Measurements from ENCODE around the gene HLA-DMB.

Gene HLA-DMB

GRCh38 chr6:32920715-32921114 is 20.1 kb downstream of the HLA-DMB start:
- TF ChIP-seq, protein P1, sequence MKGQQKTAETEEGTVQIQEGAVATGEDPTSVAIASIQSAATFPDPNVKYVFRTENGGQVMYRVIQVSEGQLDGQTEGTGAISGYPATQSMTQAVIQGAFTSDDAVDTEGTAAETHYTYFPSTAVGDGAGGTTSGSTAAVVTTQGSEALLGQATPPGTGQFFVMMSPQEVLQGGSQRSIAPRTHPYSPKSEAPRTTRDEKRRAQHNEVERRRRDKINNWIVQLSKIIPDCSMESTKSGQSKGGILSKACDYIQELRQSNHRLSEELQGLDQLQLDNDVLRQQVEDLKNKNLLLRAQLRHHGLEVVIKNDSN (IDR thresholded peaks at IDR 0.05), result no peak
- TF ChIP-seq TEAD4 (IDR thresholded peaks at IDR 0.05) (no peak), ZBTB7A (IDR thresholded peaks at IDR 0.05; ENCODE audit: low read depth) (no peak), EP300 (IDR thresholded peaks at IDR 0.05; ENCODE audit: borderline replicate concordance) (no peak), CREB1 (IDR thresholded peaks at IDR 0.05; ENCODE audit: low read depth) (no peak), EGR1 (IDR thresholded peaks at IDR 0.05) (no peak), MAX (IDR thresholded peaks at IDR 0.05) (no peak), TCF12 (IDR thresholded peaks at IDR 0.05; ENCODE audit: low read depth) (no peak), TAF1 (IDR thresholded peaks at IDR 0.05; ENCODE audit: low read depth) (no peak), REST (IDR thresholded peaks at IDR 0.05; ENCODE audit: low read depth) (no peak), NFIC (IDR thresholded peaks at IDR 0.05) (no peak), YY1 (IDR thresholded peaks at IDR 0.05; ENCODE audit: low read depth) (no peak)

DNA sequence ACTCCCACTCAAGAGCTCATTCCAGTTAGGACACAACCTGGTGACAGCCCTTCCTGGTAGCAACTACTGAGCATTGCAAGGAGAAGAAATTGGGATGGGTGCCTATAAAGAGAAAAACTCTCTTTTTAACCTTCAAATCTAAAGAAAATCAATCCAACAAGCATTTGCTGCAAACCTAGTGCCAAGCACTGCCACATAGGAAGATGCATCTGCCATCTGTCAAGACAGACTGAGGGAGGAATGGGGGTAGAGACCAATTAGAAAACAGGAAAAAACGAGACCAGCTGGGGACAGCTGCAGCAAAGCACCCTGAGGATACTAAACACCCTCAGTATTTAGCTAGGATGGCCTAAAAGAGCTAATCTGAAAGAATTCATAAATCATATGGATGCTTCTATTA is 27.9 kb downstream of the HLA-DMB start:
- TF ChIP-seq CEBPB (IDR thresholded peaks at IDR 0.05) (no peak), TEAD4 (IDR thresholded peaks at IDR 0.05) (no peak), FOXM1 (IDR thresholded peaks at IDR 0.05; ENCODE audit: borderline replicate concordance, low read depth) (no peak), TAF1 (IDR thresholded peaks at IDR 0.05; ENCODE audit: low read depth) (no peak), NFIC (IDR thresholded peaks at IDR 0.05) (no peak), REST (IDR thresholded peaks at IDR 0.05; ENCODE audit: low read depth) (no peak), EGR1 (IDR thresholded peaks at IDR 0.05) (no peak)

- TF ChIP-seq TAF1 (IDR thresholded peaks at IDR 0.05; ENCODE audit: low read depth) (no peak), ZBTB7A (IDR thresholded peaks at IDR 0.05; ENCODE audit: low read depth) (no peak), TCF12 (IDR thresholded peaks at IDR 0.05; ENCODE audit: low read depth) (no peak), MAX (IDR thresholded peaks at IDR 0.05) (no peak), EP300 (IDR thresholded peaks at IDR 0.05; ENCODE audit: borderline replicate concordance) (no peak), CEBPB (IDR thresholded peaks at IDR 0.05) (no peak), EGR1 (IDR thresholded peaks at IDR 0.05) (no peak), TEAD4 (IDR thresholded peaks at IDR 0.05) (no peak), FOXM1 (IDR thresholded peaks at IDR 0.05; ENCODE audit: borderline replicate concordance, low read depth) (no peak), NFIC (IDR thresholded peaks at IDR 0.05) (no peak), CREB1 (IDR thresholded peaks at IDR 0.05; ENCODE audit: low read depth) (no peak), RAD21 (IDR thresholded peaks at IDR 0.05; ENCODE audit: low read depth) (no peak)
- TF ChIP-seq, protein P1 (IDR thresholded peaks at IDR 0.05), result no peak
Measured at GRCh38 chr6:32908897-32909296, 31.9 kb downstream of the HLA-DMB start.

DNA sequence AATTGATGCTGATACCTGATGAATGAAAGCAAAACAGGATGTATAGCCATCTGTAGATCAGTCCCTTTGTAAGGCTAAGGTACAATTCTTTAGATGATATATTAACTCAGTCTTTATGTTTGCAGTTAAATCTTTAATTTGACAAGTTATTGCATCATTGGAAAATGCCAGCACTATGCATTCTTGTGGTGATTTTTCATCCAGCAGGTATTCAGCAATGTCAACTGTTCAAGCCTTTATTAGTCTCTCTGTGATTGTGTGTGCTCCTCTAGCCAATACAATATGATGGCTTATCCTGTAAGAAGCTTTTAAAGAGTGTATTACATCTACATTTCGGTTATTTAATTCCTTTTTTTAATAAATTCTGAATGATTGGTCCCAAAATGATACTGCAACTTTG is 34.3 kb downstream of the HLA-DMB start:
- TF ChIP-seq EP300 (IDR thresholded peaks at IDR 0.05; ENCODE audit: borderline replicate concordance) (no peak), EGR1 (IDR thresholded peaks at IDR 0.05) (no peak), TAF1 (IDR thresholded peaks at IDR 0.05; ENCODE audit: low read depth) (no peak), RAD21 (IDR thresholded peaks at IDR 0.05; ENCODE audit: low read depth) (no peak), REST (IDR thresholded peaks at IDR 0.05; ENCODE audit: low read depth) (no peak), CEBPB (IDR thresholded peaks at IDR 0.05) (no peak), TEAD4 (IDR thresholded peaks at IDR 0.05) (no peak), MAX (IDR thresholded peaks at IDR 0.05) (no peak), ZBTB7A (IDR thresholded peaks at IDR 0.05; ENCODE audit: low read depth) (no peak), CREB1 (IDR thresholded peaks at IDR 0.05; ENCODE audit: low read depth) (no peak), YY1 (IDR thresholded peaks at IDR 0.05; ENCODE audit: low read depth) (no peak)
- TF ChIP-seq, protein P1 (IDR thresholded peaks at IDR 0.05), result no peak
